Nephron progenitor cell (in vitro differentiated cells): ENCODE data around the gene PGP.

Experiments used
- DNase-seq: peaks from one replicate; pipeline ENCODE4 v3.0.0; 2021
- H3K27ac Mint-ChIP-seq: 2 replicates; pipeline ENCODE4 v1.8.0; 2021; ENCODE audit warnings: mild to moderate bottlenecking, moderate library complexity, mixed read lengths
- H3K27me3 Mint-ChIP-seq: 2 replicates; pipeline ENCODE4 v1.8.0; 2021; ENCODE audit warnings: mild to moderate bottlenecking, low read depth, mixed read lengths; ENCODE audit not compliant: poor library complexity
- H3K36me3 Mint-ChIP-seq: 2 replicates; pipeline ENCODE4 v1.8.0; 2021; ENCODE audit warnings: low read depth, mixed read lengths
- H3K4me1 Mint-ChIP-seq: 2 replicates; pipeline ENCODE4 v1.8.0; 2021; ENCODE audit warnings: mixed read lengths
- H3K4me3 Mint-ChIP-seq: 2 replicates; pipeline ENCODE4 v1.8.0; 2021; ENCODE audit warnings: mild to moderate bottlenecking, moderate library complexity, mixed read lengths
- H3K9me3 Mint-ChIP-seq: 2 replicates; pipeline ENCODE4 v1.8.0; 2021; ENCODE audit warnings: mild to moderate bottlenecking, moderate library complexity, mixed read lengths
- CTCF ChIP-seq: fragments of 200-600 bp; sonication (generic); IDR thresholded peaks from 2 replicates; pipeline ENCODE4 v1.5.0; 2021; ENCODE audit warnings: antibody characterized with exemption

The PGP gene

GRCh38 chr16:2184962-2185361, 29.7 kb downstream of the PGP start:
- no peak for DNase-seq
- Mint-ChIP-seq H3K27me3 (peaks cover 3% of the 10 kb centered on the region), H3K4me1 (peaks cover under 1% of the 10 kb centered on the region), H3K4me3 (no peak overlapping the region), H3K9me3 (no peaks in the 10 kb centered on the region), H3K36me3 (peaks cover 9% of the 10 kb centered on the region), H3K27ac (no peak overlapping the region)
- TF ChIP-seq CTCF, result no peak

GRCh38 chr16:2184346-2184745, 30.3 kb downstream of the PGP start:
- no peak for DNase-seq
- H3K9me3 Mint-ChIP-seq, result no peaks in the 10 kb centered on the region
- peaks cover 3% of the 10 kb centered on the region for H3K27me3 Mint-ChIP-seq
- no peaks in the 10 kb centered on the region for H3K4me1 Mint-ChIP-seq
- H3K4me3 Mint-ChIP-seq, result no peak overlapping the region
- no peak overlapping the region for H3K27ac Mint-ChIP-seq
- H3K36me3 Mint-ChIP-seq, result peaks cover 9% of the 10 kb centered on the region
- TF ChIP-seq CTCF, result no peak

DNA sequence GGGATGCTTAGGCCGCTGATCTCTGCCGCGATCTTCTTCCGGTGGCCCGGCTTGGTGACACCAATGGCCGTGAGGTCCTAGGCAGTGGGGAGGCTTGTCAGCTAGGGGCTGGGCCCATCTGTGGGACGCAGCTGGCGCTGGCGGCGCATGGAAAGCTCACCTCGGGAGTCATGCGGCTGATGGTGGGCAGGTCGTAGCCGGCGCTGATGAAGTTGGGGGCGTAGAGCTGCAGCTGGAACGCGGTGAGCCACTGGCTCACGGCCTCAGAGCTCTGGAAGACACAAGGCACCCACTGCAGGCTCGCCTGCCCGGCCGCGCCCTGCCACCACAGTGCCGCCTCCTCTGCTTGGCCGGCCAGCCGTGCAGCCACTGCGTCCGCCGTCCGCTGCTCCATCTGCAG, 31.0 kb downstream of the PGP start:
- H3K4me3 Mint-ChIP-seq, result no peak overlapping the region
- peaks cover 9% of the 10 kb centered on the region for H3K36me3 Mint-ChIP-seq
- peaks cover 3% of the 10 kb centered on the region for H3K27me3 Mint-ChIP-seq
- H3K9me3 Mint-ChIP-seq, result no peaks in the 10 kb centered on the region
- DNase-seq, result no peak
- no peaks in the 10 kb centered on the region for H3K4me1 Mint-ChIP-seq
- H3K27ac Mint-ChIP-seq, result no peak overlapping the region
- TF ChIP-seq CTCF, result no peak

DNA sequence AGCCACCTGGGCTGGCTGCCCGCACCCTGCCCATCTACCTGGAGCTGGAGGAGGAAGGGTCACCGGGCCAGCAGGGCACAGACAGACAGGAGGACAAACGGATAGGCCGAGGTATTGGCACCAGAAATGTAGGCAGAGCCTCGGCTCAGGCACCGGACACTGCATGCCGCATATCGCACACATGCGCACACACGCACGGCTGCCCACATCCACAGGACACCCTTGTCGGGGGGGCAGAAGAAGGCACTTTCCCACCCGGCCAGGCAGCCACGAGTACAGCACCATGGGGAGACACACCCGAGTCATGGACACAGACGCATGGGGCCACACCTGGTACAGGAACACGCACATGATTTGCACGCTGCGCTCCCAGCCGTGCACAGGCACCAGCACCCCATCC, 32.7 kb downstream of the PGP start:
- no peak overlapping the region for H3K27ac Mint-ChIP-seq
- no peak overlapping the region for H3K4me3 Mint-ChIP-seq
- H3K36me3 Mint-ChIP-seq, result peaks cover 16% of the 10 kb centered on the region
- peaks cover 3% of the 10 kb centered on the region for H3K27me3 Mint-ChIP-seq
- H3K4me1 Mint-ChIP-seq, result no peaks in the 10 kb centered on the region
- no peak for DNase-seq
- no peak for TF ChIP-seq CTCF
- no peaks in the 10 kb centered on the region for H3K9me3 Mint-ChIP-seq

DNA sequence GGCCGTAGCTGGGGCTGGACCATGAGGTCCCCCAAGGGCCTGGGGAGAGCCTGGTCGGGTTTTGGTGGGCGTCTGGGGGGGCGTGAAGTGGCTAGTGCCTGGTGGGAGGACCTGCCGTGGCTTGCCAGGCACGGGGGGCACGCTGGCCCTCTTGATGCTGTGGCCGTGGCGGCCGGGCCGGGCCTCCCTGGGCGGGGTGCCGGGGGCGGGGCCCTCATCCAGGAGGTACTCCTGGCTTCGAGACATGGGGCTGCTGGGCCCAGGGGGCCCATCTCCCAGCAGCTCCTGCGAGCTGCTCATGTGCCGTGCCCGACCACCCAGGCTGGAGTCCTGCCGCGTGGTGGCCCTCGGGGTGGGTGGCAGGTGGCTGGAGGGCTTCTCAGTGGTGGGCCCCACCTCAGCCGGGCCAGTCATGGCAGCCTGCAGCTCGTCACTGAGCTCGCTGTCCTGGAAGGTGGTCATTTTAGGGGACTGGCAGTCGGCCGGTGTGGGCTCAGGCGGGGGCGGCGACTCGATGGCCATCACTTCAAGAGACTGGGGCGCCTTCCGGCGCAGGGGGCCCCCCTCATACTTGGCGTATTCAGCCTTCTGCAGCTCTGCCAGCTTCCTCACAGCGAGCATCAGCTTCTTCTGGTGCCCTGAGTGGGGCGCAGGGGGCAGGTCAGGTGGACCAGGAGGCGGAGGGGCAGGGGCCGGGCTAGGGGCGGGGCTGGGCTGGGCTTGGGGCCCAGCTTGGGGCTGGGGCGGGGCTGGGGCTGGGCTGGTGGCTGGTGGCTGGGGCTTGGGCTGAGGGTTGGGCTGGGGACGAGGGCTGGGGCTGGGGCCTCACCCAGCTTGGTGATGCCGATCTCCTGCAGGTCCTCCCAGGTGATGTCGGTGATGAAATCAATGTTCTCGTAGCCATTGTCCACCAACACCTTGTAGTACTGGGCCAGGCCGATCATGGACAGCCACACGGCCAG, 33.4 kb downstream of the PGP start:
- no peak for DNase-seq
- TF ChIP-seq CTCF, result no peak
- H3K27ac Mint-ChIP-seq, result no peak overlapping the region
- H3K9me3 Mint-ChIP-seq, result no peaks in the 10 kb centered on the region
- peaks cover 18% of the 10 kb centered on the region for H3K36me3 Mint-ChIP-seq
- H3K4me3 Mint-ChIP-seq, result no peak overlapping the region
- peaks cover 3% of the 10 kb centered on the region for H3K27me3 Mint-ChIP-seq
- no peaks in the 10 kb centered on the region for H3K4me1 Mint-ChIP-seq

- Mint-ChIP-seq H3K36me3 (peaks cover 23% of the 10 kb centered on the region), H3K4me1 (no peaks in the 10 kb centered on the region), H3K27me3 (peaks cover 3% of the 10 kb centered on the region), H3K9me3 (no peaks in the 10 kb centered on the region), H3K27ac (no peak overlapping the region), H3K4me3 (no peak overlapping the region)
- no peak for DNase-seq
- no peak for TF ChIP-seq CTCF
Observed at GRCh38 chr16:2180461-2180860, 34.2 kb downstream of the PGP start.
